ENCODE data around the gene ABCC1.
A peak's percentile ranks its signal among the peaks of the same experiment; 100 is the strongest.

GRCh38 chr16:16127469-16128116, 178.2 kb downstream of the ABCC1 start:
- TF ChIP-seq, protein P1, sequence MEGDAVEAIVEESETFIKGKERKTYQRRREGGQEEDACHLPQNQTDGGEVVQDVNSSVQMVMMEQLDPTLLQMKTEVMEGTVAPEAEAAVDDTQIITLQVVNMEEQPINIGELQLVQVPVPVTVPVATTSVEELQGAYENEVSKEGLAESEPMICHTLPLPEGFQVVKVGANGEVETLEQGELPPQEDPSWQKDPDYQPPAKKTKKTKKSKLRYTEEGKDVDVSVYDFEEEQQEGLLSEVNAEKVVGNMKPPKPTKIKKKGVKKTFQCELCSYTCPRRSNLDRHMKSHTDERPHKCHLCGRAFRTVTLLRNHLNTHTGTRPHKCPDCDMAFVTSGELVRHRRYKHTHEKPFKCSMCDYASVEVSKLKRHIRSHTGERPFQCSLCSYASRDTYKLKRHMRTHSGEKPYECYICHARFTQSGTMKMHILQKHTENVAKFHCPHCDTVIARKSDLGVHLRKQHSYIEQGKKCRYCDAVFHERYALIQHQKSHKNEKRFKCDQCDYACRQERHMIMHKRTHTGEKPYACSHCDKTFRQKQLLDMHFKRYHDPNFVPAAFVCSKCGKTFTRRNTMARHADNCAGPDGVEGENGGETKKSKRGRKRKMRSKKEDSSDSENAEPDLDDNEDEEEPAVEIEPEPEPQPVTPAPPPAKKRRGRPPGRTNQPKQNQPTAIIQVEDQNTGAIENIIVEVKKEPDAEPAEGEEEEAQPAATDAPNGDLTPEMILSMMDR (IDR thresholded peaks at IDR 0.05; ENCODE audit: control extremely low read depth in 1 of 3, insufficient read depth in 1 of 3, low read depth in 1 of 3, low read length in 3 of 3): peak; percentile 66 to 72 (median 69)
- TF ChIP-seq, protein P2, sequence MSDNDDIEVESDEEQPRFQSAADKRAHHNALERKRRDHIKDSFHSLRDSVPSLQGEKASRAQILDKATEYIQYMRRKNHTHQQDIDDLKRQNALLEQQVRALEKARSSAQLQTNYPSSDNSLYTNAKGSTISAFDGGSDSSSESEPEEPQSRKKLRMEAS (IDR thresholded peaks at IDR 0.05): no peak
- no peak for TF ChIP-seq EP300 (IDR thresholded peaks at IDR 0.05; ENCODE audit: borderline replicate concordance in 1 of 2, low read depth in 2 of 2, low read length in 2 of 2)
- no peak for TF ChIP-seq EZH2 (IDR thresholded peaks at IDR 0.05; ENCODE audit: low read depth, low read length, severe bottlenecking)
- TF ChIP-seq CREB1 (IDR thresholded peaks at IDR 0.05): 0 out of 2 replicates have a peak, but pooled peaks have one; percentile 14
- no peak for TF ChIP-seq CBX5 (IDR thresholded peaks at IDR 0.05; ENCODE audit: low read depth, low read length)
- TF ChIP-seq HDAC2 (IDR thresholded peaks at IDR 0.05; ENCODE audit: borderline replicate concordance in 1 of 2, low read depth in 2 of 2, low read length in 2 of 2): 0 out of 4 replicates have a peak, but pooled peaks of 1 of the 2 experiments have one; percentile 35
- TF ChIP-seq JUND (IDR thresholded peaks at IDR 0.05; ENCODE audit: low read length): no peak
- no peak for TF ChIP-seq HDAC6 (IDR thresholded peaks at IDR 0.05; ENCODE audit: low read depth, low read length)
- TF ChIP-seq YY1 (IDR thresholded peaks at IDR 0.05; ENCODE audit: low read depth, low read length): no peak
